Hepatocyte (in vitro differentiated cells): ENCODE results near the gene LARP1B.

Experiments used
- EZH2 ChIP-seq: fragments of 200-600 bp; sonication (generic); IDR thresholded peaks from 2 replicates; pipeline ENCODE4 v1.6.1; 2016; ENCODE audit warnings: antibody characterized with exemption, mild to moderate bottlenecking, borderline replicate concordance
- TF ChIP-seq, protein P1 (sequence below): fragments of 200-600 bp; sonication (generic); IDR thresholded peaks from 2 replicates; pipeline ENCODE4 v1.5.1; 2016; ENCODE audit warnings: antibody characterized with exemption, mild to moderate bottlenecking; ENCODE audit not compliant: poor library complexity

DNA sequence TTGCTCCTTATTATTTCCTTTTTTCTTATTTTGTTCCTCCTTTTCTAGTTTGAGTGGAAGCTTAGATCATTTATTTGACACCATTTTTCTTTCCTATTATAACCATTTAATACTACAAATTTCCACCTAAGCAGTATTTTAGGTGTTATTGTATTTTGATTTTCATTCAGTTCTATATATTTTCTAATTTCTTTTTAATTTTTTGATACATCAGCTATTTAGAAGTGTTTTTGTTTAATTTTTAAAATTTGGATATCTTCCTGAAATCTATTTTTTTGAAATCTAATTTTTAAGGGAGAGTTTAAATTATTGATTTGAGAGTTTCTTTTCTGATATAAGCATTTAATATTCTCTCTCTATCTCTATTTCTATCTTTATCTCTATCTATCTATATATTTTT lies 108.1 kb downstream of the LARP1B start:
- TF ChIP-seq, protein P1, sequence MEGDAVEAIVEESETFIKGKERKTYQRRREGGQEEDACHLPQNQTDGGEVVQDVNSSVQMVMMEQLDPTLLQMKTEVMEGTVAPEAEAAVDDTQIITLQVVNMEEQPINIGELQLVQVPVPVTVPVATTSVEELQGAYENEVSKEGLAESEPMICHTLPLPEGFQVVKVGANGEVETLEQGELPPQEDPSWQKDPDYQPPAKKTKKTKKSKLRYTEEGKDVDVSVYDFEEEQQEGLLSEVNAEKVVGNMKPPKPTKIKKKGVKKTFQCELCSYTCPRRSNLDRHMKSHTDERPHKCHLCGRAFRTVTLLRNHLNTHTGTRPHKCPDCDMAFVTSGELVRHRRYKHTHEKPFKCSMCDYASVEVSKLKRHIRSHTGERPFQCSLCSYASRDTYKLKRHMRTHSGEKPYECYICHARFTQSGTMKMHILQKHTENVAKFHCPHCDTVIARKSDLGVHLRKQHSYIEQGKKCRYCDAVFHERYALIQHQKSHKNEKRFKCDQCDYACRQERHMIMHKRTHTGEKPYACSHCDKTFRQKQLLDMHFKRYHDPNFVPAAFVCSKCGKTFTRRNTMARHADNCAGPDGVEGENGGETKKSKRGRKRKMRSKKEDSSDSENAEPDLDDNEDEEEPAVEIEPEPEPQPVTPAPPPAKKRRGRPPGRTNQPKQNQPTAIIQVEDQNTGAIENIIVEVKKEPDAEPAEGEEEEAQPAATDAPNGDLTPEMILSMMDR = no peak
- TF ChIP-seq EZH2 = no peak
